ENCODE measurements around the gene RASSF5. TPM values are rescaled to one million over a fixed set of nuclear protein-coding genes. Genes with fewer than 3 reads are reported as not detected.

Gene RASSF5
- total and polyA plus RNA-seq, 2 of the 13 experiments (the other 11 are each of a cell fraction or from before 2014, with no cell fraction given) = 0.18 to 0.40 TPM

GRCh38 chr1:206634365-206635079 lies 127.2 kb downstream of the RASSF5 start (continued):
- no peak for TF ChIP-seq ZNF609 (CRISPR knock-in tag; IDR thresholded peaks at IDR 0.05; ENCODE audit: borderline replicate concordance)
- TF ChIP-seq RFXANK (CRISPR knock-in tag; IDR thresholded peaks at IDR 0.05) = no peak
- TF ChIP-seq ELK4 (CRISPR knock-in tag; IDR thresholded peaks at IDR 0.05; ENCODE audit: borderline replicate concordance) = no peak
- TF ChIP-seq PAX8 (CRISPR knock-in tag; IDR thresholded peaks at IDR 0.05; ENCODE audit: borderline replicate concordance) = 0 out of 2 replicates have a peak, but pooled peaks have one; percentile 19
- TF ChIP-seq LBX2 (CRISPR knock-in tag; IDR thresholded peaks at IDR 0.05; ENCODE audit: borderline replicate concordance) = no peak
- no peak for TF ChIP-seq RFX5 (IDR thresholded peaks at IDR 0.05; ENCODE audit: low read depth, low read length)
- no peak for TF ChIP-seq RXRA (CRISPR knock-in tag; IDR thresholded peaks at IDR 0.05)
- TF ChIP-seq CHD2 (IDR thresholded peaks at IDR 0.05; ENCODE audit: low read depth, low read length) = no peak
- no peak for TF ChIP-seq ZNF101 (CRISPR knock-in tag; IDR thresholded peaks at IDR 0.05; ENCODE audit: borderline replicate concordance, low read depth)
- no peak for TF ChIP-seq HHEX (CRISPR knock-in tag; IDR thresholded peaks at IDR 0.05)
- no peak for TF ChIP-seq ZNF264 (CRISPR knock-in tag; IDR thresholded peaks at IDR 0.05)
- TF ChIP-seq FOXK1 (CRISPR knock-in tag; IDR thresholded peaks at IDR 0.05; ENCODE audit: borderline replicate concordance, low read depth) = 0 out of 2 replicates have a peak, but pooled peaks have one; percentile 16
- no peak for TF ChIP-seq ZBTB3 (CRISPR knock-in tag; IDR thresholded peaks at IDR 0.05; ENCODE audit: borderline replicate concordance, low read depth)
- no peak for TF ChIP-seq ZNF550 (CRISPR knock-in tag; IDR thresholded peaks at IDR 0.05; ENCODE audit: borderline replicate concordance)
- TF ChIP-seq ZNF430 (CRISPR knock-in tag; IDR thresholded peaks at IDR 0.05) = peak; percentile 36; the same call in 1 of the 2 replicates
- TF ChIP-seq SRF (IDR thresholded peaks at IDR 0.05; ENCODE audit: low read depth, low read length) = no peak
- TF ChIP-seq PLRG1 (conservative IDR thresholded peaks at IDR 0.05) = no peak
- no peak for TF ChIP-seq RNF2 (conservative IDR thresholded peaks at IDR 0.05; ENCODE audit: low read depth)
- no peak for TF ChIP-seq KAT7 (CRISPR knock-in tag; IDR thresholded peaks at IDR 0.05; ENCODE audit: borderline replicate concordance)
- TF ChIP-seq ZNF317 (CRISPR knock-in tag; IDR thresholded peaks at IDR 0.05) = peak; percentile 35; the same call in 1 of the 2 replicates
- no peak for TF ChIP-seq MXD4 (CRISPR knock-in tag; IDR thresholded peaks at IDR 0.05)
- no peak for TF ChIP-seq DPF2 (CRISPR knock-in tag; IDR thresholded peaks at IDR 0.05; ENCODE audit: borderline replicate concordance, low read depth)
- TF ChIP-seq REPIN1 (CRISPR knock-in tag; IDR thresholded peaks at IDR 0.05; ENCODE audit: borderline replicate concordance, low read depth) = no peak
